ENCODE results near the gene CFAP210.

CFAP210 gene

DNA sequence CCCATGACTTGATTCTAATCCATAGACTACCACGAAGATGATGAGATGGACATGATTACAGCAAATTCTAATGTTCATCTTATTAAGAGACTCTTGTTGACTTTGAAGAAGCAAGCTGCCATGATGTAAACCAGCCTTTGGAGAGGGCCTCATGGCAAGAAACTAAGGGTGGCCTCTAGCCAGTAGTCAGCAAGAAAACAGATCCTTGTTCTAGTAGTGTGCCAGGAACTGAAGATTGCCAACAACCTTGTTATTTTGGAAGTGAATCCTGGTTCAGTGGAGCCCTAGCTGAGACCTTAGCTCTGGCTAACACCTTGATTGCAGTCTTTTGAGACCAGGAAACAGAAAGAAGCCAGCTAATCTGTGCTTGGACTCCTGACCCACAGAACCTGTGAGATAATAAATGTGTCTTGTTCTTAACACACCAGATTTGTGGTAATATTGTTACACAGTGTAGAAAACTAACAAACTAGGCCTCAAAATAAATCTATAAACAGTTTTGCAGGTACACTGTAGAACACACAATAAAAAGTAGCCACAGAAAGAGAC lies 10.0 kb upstream of the CFAP210 start:
- no peak for TF ChIP-seq GATA3 (IDR thresholded peaks at IDR 0.05; ENCODE audit: low read depth, low read length)
- TF ChIP-seq GATA2 (IDR thresholded peaks at IDR 0.05; ENCODE audit: low read depth, low read length) = no peak

DNA sequence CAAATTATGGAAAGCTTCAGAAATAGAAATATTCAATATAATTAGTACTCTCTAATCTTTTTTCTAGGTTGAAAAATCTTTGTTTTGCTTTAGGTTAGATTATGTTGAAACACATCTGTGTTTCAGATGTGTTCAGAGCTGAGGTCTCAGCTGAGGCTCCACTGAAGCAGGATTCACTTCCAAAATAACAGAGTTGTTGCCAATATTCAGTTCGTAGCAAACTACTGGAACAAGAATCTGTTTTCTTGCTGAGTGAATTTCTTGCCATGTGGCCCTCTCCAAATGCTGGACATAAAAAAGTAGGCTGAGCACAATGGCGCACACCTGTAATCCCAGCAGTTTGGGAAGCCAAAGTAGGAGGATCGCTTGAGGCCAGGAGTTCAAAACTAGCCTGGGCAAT lies 8.8 kb upstream of the CFAP210 start:
- TF ChIP-seq GATA2 (IDR thresholded peaks at IDR 0.05; ENCODE audit: low read depth, low read length) = no peak

DNA sequence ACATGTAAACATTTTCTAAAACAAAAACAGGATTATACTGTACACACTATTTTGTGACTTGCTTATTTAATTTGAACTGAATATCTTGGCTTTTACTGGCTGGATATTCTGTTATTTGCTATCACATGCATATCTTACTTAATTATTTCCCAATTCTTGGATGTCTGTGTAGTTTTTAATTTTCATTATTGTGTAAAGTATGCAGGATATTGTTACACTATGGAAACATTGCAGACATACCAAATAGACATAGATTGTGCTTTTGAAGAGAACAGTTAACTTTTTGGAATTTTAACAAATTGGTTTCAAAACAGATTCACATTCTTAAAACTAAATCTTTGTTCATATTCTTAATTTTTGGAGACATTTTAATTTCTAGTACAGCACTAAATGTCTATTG lies 2.2 kb upstream of the CFAP210 start:
- no peak for TF ChIP-seq GATA3 (IDR thresholded peaks at IDR 0.05; ENCODE audit: low read depth, low read length)
- no peak for TF ChIP-seq GATA2 (IDR thresholded peaks at IDR 0.05; ENCODE audit: low read depth, low read length)

DNA sequence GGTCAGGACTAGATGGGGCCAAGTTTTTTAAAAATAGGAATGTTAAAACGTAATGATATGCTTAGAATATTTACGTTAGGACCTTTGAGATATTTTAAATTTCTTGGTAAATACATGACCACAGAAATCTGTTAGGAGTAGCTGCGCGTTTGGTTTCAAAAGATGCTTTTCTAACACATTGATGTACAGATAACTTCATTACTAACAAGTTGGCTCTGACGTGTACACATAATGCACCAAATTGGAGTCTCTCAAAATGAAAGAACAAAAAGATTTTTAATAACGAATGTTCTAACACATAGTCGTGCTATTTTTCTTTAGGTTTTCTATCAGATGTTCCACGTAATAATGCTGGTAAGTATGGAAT lies 672 bp upstream of the CFAP210 start:
- TF ChIP-seq GATA2 (IDR thresholded peaks at IDR 0.05; ENCODE audit: low read depth, low read length) (no peak), GATA3 (IDR thresholded peaks at IDR 0.05; ENCODE audit: low read depth, low read length) (no peak)

DNA sequence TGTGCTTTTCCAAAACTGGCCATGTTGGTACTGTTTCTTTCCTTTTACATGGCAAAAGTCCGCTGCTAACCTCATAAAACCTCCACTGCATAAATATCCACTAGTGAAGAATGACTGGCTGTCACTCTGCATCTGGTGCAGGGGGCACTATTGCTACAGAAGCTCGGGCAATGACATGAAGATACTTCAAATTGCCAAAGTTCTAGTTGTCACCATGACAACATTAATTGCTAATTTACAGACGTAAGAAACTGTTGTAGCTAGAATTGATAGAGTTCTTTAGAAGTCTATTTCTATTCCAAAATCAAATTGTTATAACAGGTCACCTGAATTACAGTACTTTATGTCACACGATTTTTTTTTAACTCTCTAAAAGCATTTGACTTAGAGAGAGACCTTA lies 845 bp downstream of the CFAP210 start:
- TF ChIP-seq GATA3 (IDR thresholded peaks at IDR 0.05; ENCODE audit: low read depth, low read length) = no peak
- no peak for TF ChIP-seq GATA2 (IDR thresholded peaks at IDR 0.05; ENCODE audit: low read depth, low read length)

DNA sequence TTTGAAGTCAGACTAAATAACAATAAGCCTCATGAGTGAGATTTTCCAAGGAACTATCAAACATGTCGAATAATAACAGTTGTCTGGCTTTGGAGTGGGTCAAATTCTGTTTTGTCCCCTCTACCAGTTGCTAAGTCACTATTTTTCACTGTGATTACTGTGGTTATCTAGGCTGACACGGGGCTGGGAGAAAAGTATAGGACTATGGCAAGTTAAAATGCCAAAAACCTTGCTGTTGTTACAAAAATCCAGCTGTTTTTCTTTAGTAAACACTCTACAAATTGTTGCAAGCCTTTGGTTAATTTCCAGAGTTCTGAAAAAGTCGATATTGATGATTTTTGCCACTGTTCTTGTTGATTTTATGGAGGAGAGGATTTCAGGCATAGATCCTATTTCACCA lies 1.5 kb downstream of the CFAP210 start:
- TF ChIP-seq GATA2 (IDR thresholded peaks at IDR 0.05; ENCODE audit: low read depth, low read length) (no peak), GATA3 (IDR thresholded peaks at IDR 0.05; ENCODE audit: low read depth, low read length) (no peak)

DNA sequence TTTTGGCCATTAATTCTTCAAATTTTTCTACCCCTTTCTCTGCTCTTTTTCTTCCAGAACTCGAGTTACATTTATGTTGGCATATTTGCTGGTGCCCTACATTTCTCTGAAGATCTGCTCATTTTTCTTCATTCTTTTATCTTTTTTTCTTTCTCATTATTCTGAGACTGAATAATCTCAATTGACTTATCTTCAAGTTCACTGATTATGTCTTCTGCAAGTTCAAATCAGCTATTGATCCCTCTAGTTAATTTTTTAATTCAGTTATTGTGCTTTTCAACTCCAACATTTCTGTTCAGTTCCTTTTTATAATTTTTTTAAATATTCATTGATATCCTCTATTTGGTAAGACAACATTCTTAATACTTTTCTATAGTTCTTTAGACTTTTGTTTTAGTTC lies 3.2 kb downstream of the CFAP210 start:
- TF ChIP-seq GATA3 (IDR thresholded peaks at IDR 0.05; ENCODE audit: low read depth, low read length) (no peak), GATA2 (IDR thresholded peaks at IDR 0.05; ENCODE audit: low read depth, low read length) (no peak)

DNA sequence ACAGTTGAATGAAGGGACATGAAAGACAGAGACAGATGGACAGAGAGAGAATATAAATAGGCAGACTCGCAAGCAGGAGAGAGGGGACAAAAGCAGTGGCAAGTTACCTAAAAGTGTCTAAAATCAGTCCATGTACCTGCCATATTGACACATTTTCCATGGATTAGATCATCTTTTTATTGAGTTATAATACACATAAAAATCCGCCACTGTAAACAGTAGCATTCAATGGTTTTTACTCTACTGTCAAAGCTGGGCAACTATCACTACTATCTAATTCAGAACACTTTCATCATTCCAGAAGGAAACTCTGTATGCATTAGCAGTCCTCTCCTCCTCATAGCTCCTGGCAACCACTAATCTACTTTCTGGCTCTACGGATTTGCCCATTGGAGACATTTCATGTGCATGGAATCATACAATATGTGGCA lies 10.1 kb downstream of the CFAP210 start:
- no peak for TF ChIP-seq GATA2 (IDR thresholded peaks at IDR 0.05; ENCODE audit: low read depth, low read length)
- TF ChIP-seq GATA3 (IDR thresholded peaks at IDR 0.05; ENCODE audit: low read depth, low read length) = no peak

DNA sequence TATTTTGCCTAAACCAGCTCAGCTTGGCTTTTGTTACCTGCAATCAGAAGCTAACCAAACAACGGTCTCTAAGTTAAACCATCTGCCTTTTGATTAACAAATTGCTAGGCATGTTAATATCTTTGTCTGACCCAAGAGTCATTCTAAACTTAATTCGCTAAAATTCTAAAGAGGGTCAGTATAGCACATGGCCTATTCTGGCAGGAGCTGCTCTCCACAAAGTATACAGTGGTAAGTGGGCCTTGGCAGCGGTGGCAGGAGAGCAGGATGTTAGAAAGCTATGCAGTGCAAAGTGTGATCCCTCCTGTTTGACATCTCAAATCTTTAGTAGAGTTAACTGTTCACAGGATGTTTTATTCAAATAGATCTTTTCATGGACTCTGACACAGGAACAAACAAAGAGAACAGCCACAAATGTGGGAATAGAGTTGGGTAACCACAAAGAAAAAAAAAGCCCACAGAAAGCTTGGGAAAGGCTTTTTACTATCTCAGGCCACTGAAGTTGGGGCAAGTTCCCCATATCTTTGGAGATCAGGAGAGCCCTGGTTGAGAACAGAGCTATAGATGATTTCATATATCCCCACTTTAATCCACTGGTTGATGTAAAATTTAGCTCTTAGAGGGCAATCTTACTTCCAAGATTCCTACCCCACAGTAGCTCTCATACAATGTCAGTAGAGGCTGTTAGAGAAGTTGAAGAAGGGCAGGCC lies 10.6 kb downstream of the CFAP210 start:
- no peak for TF ChIP-seq GATA3 (IDR thresholded peaks at IDR 0.05; ENCODE audit: low read depth, low read length)
- TF ChIP-seq GATA2 (IDR thresholded peaks at IDR 0.05; ENCODE audit: low read depth, low read length) = no peak

DNA sequence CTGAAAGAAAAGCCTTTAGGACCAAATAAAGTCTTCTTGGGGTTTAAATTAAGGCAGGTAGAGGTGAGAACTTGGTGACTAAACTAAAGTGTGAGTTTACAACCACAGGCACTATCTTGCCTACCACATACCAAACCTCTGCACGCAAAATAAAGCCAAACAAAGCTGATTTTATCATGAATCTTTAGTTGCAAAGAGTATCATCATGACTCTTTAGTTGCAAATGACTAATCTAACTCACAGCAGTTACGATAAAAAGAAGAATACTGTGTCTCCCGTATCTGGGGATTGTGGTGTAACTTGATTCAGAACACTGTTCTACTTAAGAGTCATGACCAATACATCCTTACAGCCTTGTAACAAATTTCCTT lies 11.2 kb downstream of the CFAP210 start:
- TF ChIP-seq GATA2 (IDR thresholded peaks at IDR 0.05; ENCODE audit: low read depth, low read length) (no peak), GATA3 (IDR thresholded peaks at IDR 0.05; ENCODE audit: low read depth, low read length) (no peak)

DNA sequence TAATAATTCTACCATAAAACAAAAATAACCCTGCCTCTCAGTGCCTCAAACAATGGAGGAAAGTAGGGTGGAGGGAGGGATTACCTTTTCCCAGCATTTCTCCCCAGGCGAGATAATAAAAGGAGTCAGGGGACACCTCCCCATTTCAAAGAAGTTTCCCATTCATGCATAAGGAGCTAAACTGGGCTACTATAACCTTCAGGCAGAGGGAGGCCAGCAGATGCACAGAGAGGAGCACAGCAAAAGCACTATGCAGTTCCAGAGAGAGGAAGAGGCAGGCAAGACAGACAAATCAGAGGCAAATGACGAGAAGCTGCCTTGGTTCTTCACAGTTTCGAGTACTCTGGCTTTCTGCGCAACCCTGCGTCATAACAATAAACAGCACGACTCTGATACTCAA lies 17.4 kb downstream of the CFAP210 start:
- no peak for TF ChIP-seq GATA3 (IDR thresholded peaks at IDR 0.05; ENCODE audit: low read depth, low read length)
- no peak for TF ChIP-seq GATA2 (IDR thresholded peaks at IDR 0.05; ENCODE audit: low read depth, low read length)

DNA sequence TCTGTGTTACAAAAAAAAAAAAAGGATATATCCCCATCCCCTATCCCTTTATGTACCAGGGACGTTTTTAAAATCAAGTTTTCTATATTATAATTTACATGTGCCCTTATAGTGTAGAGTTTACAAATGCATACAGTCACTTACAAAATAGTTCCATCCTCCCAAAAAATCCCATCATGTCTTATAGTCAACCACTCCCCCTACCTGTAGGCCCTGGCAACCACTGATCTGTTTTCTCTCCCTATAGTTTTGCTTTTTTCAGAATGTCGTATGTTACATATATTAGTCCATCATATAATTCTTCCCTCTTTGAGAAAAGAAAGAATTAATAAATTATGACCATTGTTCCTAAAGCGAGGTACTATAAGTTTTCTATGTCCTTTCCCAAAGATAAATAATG lies 17.8 kb downstream of the CFAP210 start:
- TF ChIP-seq GATA2 (IDR thresholded peaks at IDR 0.05; ENCODE audit: low read depth, low read length) (no peak), GATA3 (IDR thresholded peaks at IDR 0.05; ENCODE audit: low read depth, low read length) (no peak)

DNA sequence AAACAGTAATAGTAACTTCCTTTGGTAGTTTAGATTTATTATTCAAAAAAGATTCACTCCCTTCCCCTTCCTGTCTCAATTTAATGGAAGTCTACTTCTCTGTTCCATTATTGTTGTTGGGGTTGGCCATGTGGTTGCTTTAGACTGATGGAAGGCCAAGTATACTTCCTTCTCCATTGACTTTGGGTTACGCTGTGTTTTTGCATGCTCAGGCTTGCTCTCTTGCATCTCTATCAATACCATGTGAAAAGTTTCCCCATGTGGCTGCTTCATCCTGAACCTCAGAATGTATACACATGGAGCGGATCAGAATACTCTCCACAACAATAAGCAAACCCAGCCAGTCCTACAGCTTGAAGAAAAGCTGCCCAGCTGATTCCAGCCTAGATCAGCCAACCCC lies 20.3 kb downstream of the CFAP210 start:
- no peak for TF ChIP-seq GATA3 (IDR thresholded peaks at IDR 0.05; ENCODE audit: low read depth, low read length)
- no peak for TF ChIP-seq GATA2 (IDR thresholded peaks at IDR 0.05; ENCODE audit: low read depth, low read length)

DNA sequence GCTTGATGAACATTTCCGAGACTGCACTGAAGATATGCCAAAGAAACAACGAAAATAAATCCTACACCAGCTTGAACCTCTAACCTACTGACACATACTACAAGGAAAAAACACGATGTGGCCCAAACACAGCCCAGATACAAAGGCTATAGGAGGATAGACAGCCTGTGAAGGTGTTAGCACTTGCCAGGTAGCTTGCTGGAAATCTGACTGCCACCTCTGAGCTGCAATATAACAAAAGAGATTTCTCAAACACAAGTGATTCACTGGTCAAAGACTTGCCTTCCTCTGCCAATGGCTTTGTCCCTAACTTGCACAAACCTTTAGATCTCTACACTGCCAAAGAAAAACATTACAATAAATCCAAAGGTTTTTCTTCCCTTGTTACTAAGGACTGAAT lies 21.1 kb downstream of the CFAP210 start:
- no peak for TF ChIP-seq GATA2 (IDR thresholded peaks at IDR 0.05; ENCODE audit: low read depth, low read length)
- TF ChIP-seq GATA3 (IDR thresholded peaks at IDR 0.05; ENCODE audit: low read depth, low read length) = no peak

DNA sequence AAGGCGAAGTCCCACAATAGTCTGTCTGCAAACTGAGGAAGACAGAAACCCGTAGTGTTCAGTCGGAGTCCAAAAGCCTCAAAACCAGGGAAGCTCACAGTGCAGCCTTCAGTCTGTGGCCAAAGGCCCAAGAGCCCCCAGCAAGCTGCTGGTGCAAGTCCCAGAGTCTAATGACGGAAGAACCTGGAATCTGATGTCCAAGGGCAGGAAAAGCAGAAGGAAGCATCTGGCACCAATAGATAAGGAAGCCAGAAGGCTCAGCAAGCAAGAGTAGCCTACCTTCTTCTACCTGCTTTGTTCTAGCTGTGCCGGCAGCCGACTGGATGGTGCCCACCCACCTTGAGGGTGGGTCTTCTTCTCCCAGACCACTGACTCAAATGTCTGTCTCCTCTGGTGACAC lies 21.8 kb downstream of the CFAP210 start:
- TF ChIP-seq GATA3 (IDR thresholded peaks at IDR 0.05; ENCODE audit: low read depth, low read length) (no peak), GATA2 (IDR thresholded peaks at IDR 0.05; ENCODE audit: low read depth, low read length) (no peak)

DNA sequence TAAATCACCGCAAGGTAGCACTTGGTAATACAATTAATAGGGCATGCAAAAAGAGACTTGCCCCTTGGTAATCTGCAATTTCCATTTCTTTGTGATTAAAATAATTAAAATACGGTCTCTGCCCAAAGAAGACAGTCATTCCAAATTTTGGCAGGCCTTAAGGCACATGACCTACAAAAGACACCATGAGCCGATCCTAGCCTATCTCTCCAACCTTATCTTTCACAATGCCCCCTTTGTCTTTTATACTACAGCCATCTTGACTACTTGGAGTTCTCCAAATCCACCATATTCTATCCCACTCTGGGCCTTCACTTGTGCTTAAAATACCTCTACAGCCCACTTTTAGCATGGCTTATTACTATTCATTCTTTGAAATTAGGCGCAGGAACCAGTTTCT lies 23.3 kb downstream of the CFAP210 start:
- TF ChIP-seq GATA3 (IDR thresholded peaks at IDR 0.05; ENCODE audit: low read depth, low read length) (no peak), GATA2 (IDR thresholded peaks at IDR 0.05; ENCODE audit: low read depth, low read length) (no peak)

Measured in SH-SY5Y (cell line).